Subcutaneous adipose tissue (tissue), 4 donors: ENCODE results near the gene LRRC4. TPM values are rescaled to one million over a fixed set of nuclear protein-coding genes. Genes with fewer than 3 reads are reported as not detected.

Experiments
- CTCF ChIP-seq: fragments of 450-650 bp; IDR thresholded peaks from one replicate; pipeline ENCODE4 v1.5.1; 2016; ENCODE audit warnings: low read depth, mild to moderate bottlenecking, control low read depth, antibody characterized with exemption, moderate library complexity
- total RNA-seq, 4 donors: library from RNA; depleted of rRNA; stranded (reverse); fragments of >200 nt; gene quantifications; one replicate each; pipeline ENCODE4 v1.1.0, GENCODE V29; 2016

LRRC4 gene
- total RNA-seq, 4 donors from 2014 or later = 1.0 to 2.4 (median 1.8) TPM

GRCh38 chr7:128022631-128023532, 8.4 kb downstream of the LRRC4 start:
- no peak for TF ChIP-seq CTCF

GRCh38 chr7:128021366-128021765, 9.9 kb downstream of the LRRC4 start:
- TF ChIP-seq CTCF = no peak

DNA sequence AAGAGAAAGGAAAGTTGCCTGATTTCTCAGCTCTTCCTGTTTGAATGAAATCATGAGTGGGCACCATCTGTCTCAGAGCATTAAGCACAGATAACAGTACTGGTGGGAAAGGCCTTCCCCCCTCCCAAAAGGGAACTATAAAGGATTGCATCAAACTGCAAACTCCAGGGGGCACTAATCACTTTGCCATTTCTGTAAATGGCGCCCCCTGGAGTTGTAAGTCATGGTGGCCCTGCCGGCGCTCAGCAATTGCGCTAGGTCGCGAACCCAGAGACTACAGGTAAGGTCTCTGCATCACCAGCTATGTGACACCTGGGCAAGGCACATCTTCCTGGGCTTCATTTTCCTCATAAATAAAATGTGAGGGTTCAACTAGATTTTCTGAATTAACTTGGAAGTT, 11.1 kb downstream of the LRRC4 start:
- TF ChIP-seq CTCF = no peak

DNA sequence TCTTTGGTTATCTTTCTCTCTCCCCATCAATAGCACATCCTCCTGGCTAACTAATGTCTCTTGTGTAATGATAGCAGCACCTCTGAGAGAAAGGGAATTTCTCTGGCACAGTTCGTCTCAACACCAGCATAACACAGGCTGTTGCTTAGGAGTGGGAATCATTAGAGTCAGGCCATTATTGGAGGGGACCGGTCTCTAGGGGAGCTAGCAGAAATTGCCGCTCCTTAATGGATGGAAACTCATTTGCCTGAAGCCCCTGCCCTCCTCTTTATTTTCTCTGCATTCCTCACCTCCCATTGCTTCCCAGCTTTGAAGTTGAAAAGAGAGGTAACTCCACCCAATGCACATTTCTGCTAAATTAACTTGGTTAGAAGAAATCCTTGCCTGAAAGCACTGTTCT, 11.9 kb downstream of the LRRC4 start:
- TF ChIP-seq CTCF = no peak

DNA sequence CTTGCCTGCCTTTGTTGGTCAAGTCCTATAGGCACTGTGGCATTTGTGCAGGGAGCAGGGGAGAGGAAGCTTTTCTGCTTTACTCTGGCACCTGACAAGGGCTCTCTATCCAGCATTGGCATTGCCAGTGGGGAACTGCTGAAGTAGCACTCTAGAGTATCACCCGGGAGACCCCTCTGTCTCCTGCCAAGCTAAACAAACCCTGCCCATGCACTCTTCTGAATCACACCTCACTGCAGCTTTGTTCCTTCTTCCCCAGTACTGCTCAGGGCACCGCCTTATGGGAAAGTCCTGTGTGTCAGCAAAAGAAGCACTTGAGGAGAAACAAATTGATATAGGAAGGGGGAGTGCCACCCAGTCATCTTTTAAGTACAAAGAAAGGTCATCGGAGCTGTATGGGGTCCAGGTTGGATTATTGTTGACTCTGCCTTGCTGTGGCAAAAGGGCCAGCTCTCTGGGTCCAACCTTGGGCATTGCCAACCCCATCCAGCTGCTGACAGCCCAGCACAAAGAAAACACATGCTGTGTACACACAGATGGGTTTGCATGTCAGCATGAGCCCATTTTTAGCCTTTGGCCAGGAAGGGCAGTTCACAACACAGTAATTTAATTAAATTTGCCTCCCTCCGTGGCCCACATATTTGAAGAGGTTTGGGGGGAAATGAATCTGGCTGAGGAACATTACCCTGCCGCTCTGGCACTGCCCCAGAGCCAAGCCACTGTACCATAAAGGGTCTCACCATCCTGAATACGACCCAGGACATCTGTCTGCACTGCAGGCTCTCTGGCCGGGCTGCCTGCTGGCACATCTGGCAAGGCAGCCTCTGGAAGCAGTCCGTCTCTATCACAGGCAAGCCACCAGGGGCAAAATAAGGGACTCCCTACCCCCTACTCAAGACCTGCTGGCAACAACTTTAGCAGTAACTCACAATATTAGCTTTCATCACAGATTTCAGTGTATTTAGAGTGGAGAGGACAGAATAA, 13.1 kb downstream of the LRRC4 start:
- TF ChIP-seq CTCF = no peak

DNA sequence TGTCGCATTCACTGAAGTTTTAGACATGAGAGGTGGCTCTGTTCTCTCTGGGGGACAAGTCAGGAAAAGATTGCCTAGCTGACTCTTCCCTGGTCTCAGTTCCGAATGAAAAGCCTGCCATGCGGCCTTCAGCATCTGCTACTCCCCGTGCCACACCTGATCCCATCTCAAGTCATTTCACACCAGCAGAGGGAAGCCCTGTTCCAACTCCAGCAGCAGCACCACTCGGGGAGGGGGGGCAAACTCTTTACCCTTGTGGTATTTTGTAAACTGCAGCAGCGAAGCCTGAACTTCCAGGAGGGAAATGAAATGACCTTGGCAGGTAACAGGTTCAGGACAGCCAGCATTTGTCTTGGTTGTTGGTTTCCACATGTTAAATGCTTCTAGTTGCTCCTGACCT, 13.8 kb downstream of the LRRC4 start:
- TF ChIP-seq CTCF = no peak

GRCh38 chr7:128014811-128015210, 16.4 kb downstream of the LRRC4 start:
- no peak for TF ChIP-seq CTCF
